A549 (cell line): ENCODE data around the gene CCSER1. TPM values are rescaled to one million over a fixed set of nuclear protein-coding genes. Genes with fewer than 3 reads are reported as not detected.

Experiments used
- ATAC-seq, 2 experiments: fragments of 200-7000 bp in 1 of 2; fragments of >200 bp in 1 of 2; cut with Nextera tagmentation in 1 of 2; cut with Tn5 transposase in 1 of 2; 3 replicates each; pipeline versions ENCODE4 v1.8.0 to v1.9.1; 2018 to 2020; ENCODE audit warnings: mild to moderate bottlenecking in 1 of 2, moderate library complexity in 1 of 2
- CTCF ChIA-PET: fragments of 300-600 bp; sonication (Branson Sonifier 250); formaldehyde crosslinking; extraction: SDS; loops from one replicate; lab custom pipeline; 2021; ENCODE audit warnings: antibody characterized with exemption, inconsistent platforms; lab: Yijun Ruan, JAX
- POLR2A ChIA-PET: fragments of 350-600 bp; formaldehyde crosslinking; extraction: SDS; loops from one replicate; lab custom pipeline; 2021; ENCODE audit warnings: antibody characterized with exemption, inconsistent platforms; lab: Yijun Ruan, JAX
- DNase-seq, 2 experiments: peaks; one replicate each; pipeline versions ENCODE4 v3.0.0 to v3.0.0-alpha.2; 2011 to 2016; ENCODE audit warnings: low read depth in 1 of 2, low spot score in 1 of 2
- FAIRE-seq: peaks from 2 replicates; lab custom pipeline; 2011; peaks lifted over from hg19 to GRCh38; lab: Jason Lieb, UNC
- H3K27ac ChIP-seq, 2 experiments: fragments of >200 bp; sonication (Bioruptor Twin); formaldehyde crosslinking; 3 replicates each; pipeline ENCODE4 v1.5.1; 2016 to 2017
- H3K4me1 ChIP-seq: fragments of >200 bp; sonication (Bioruptor Twin); formaldehyde crosslinking; 3 replicates; pipeline ENCODE4 v1.6.1; 2016
- H3K4me2 ChIP-seq: fragments of >200 bp; sonication (Bioruptor Twin); formaldehyde crosslinking; 3 replicates; pipeline ENCODE4 v1.6.1; 2016
- H3K4me3 ChIP-seq: fragments of >200 bp; sonication (Bioruptor Twin); formaldehyde crosslinking; 3 replicates; pipeline ENCODE4 v1.5.1; 2016
- H3K9me3 ChIP-seq: fragments of >200 bp; sonication (Bioruptor Twin); formaldehyde crosslinking; 3 replicates; pipeline ENCODE4 v1.6.1; 2016
- CHD2 ChIP-seq: fragments of 150-350 bp; IDR thresholded peaks from 2 replicates; pipeline ENCODE4 v1.6.1; 2014; ENCODE audit warnings: low read length; ENCODE audit not compliant: partially characterized antibody
- EHF ChIP-seq: fragments of 250-450 bp; sonication (Bioruptor Pico); IDR thresholded peaks from 2 replicates; pipeline ENCODE4 v1.5.0; 2020; ENCODE audit warnings: mild to moderate bottlenecking
- ELK1 ChIP-seq: fragments of 150-350 bp; IDR thresholded peaks from 2 replicates; pipeline ENCODE4 v1.6.1; 2014; ENCODE audit warnings: low read depth, mild to moderate bottlenecking, low read length
- EP300 ChIP-seq, 2 experiments: fragments of >200 bp; sonication (Bioruptor Twin); formaldehyde crosslinking; IDR thresholded peaks; 2 replicates in 1 of 2; 3 replicates in 1 of 2; pipeline ENCODE4 v1.6.1; 2016 to 2017
- FOSL2 ChIP-seq, 2 experiments: fragments of 450-650 bp in 1 of 2; fragments of >200 bp in 1 of 2; sonication (Bioruptor Twin) in 1 of 2; formaldehyde crosslinking; IDR thresholded peaks; 2 replicates each; pipeline versions ENCODE4 v1.5.0 to v1.6.1; 2016 to 2020; ENCODE audit warnings: mild to moderate bottlenecking in 1 of 2, moderate library complexity in 1 of 2
- HES2 ChIP-seq: fragments of >200 bp; sonication (Bioruptor Twin); formaldehyde crosslinking; IDR thresholded peaks from 2 replicates; pipeline ENCODE4 v1.6.1; 2016
- HEYL ChIP-seq: fragments of 250-450 bp; sonication (Bioruptor Pico); IDR thresholded peaks from 2 replicates; pipeline ENCODE4 v1.8.0; 2021; ENCODE audit warnings: mild to moderate bottlenecking, moderate library complexity
- HOXA7 ChIP-seq: fragments of 250-450 bp; sonication (Bioruptor Pico); IDR thresholded peaks from 2 replicates; pipeline ENCODE4 v1.5.0; 2020; ENCODE audit warnings: mild to moderate bottlenecking, moderate library complexity
- HOXB5 ChIP-seq: fragments of 250-450 bp; sonication (Bioruptor Pico); IDR thresholded peaks from 2 replicates; pipeline ENCODE4 v1.5.0; 2020; ENCODE audit warnings: mild to moderate bottlenecking, moderate library complexity
- KDM1A ChIP-seq: fragments of 200-600 bp; sonication (generic); IDR thresholded peaks from 2 replicates; pipeline ENCODE4 v1.6.1; 2016; ENCODE audit warnings: low read depth, mild to moderate bottlenecking
- MAFK ChIP-seq: fragments of 450-650 bp; IDR thresholded peaks from 2 replicates; pipeline ENCODE4 v1.6.1; 2014; ENCODE audit not compliant: partially characterized antibody
- MAZ ChIP-seq: fragments of 150-350 bp; IDR thresholded peaks from 2 replicates; pipeline ENCODE4 v1.6.1; 2014; ENCODE audit warnings: antibody characterized with exemption, low read depth, low read length, borderline replicate concordance
- MYC ChIP-seq: IDR thresholded peaks from 2 replicates; pipeline ENCODE4 v1.6.1; 2012; ENCODE audit warnings: mild to moderate bottlenecking, inconsistent platforms, low read length, improper control_type of control experiment, borderline replicate concordance
- NFE2L2 ChIP-seq: fragments of 150-350 bp; conservative IDR thresholded peaks from 2 replicates; pipeline ENCODE4 v1.6.1; 2014; ENCODE audit warnings: low read length
- NPAS2 ChIP-seq: fragments of 250-450 bp; sonication (Bioruptor Pico); IDR thresholded peaks from 2 replicates; pipeline ENCODE4 v1.8.0; 2022; ENCODE audit warnings: mild to moderate bottlenecking, moderate library complexity, borderline replicate concordance
- PHF8 ChIP-seq: fragments of 200-600 bp; sonication (generic); IDR thresholded peaks from 2 replicates; pipeline ENCODE4 v1.6.1; 2016; ENCODE audit warnings: low read depth, mild to moderate bottlenecking, antibody characterized with exemption, moderate library complexity, borderline replicate concordance
- POLR2A ChIP-seq: IDR thresholded peaks from 2 replicates; pipeline ENCODE4 v1.6.1; 2012; ENCODE audit warnings: mild to moderate bottlenecking, low read length
- POLR2AphosphoS2 ChIP-seq: conservative IDR thresholded peaks from 2 replicates; pipeline ENCODE4 v1.6.1; 2012; ENCODE audit warnings: low read length, improper control_type of control experiment, inconsistent platforms
- RCOR1 ChIP-seq: fragments of 150-350 bp; IDR thresholded peaks from 2 replicates; pipeline ENCODE4 v1.6.1; 2014; ENCODE audit warnings: antibody characterized with exemption, low read length, low read depth
- USF2 ChIP-seq: fragments of 450-650 bp; IDR thresholded peaks from 2 replicates; pipeline ENCODE4 v1.6.1; 2014; ENCODE audit warnings: antibody characterized with exemption
- ZC3H11A ChIP-seq: fragments of 450-650 bp; IDR thresholded peaks from 2 replicates; pipeline ENCODE4 v1.6.1; 2014; ENCODE audit warnings: antibody characterized with exemption, mild to moderate bottlenecking
- ZNF302 ChIP-seq: fragments of 250-450 bp; sonication (Bioruptor Pico); IDR thresholded peaks from 2 replicates; pipeline ENCODE4 v1.9.0; 2021; ENCODE audit warnings: inconsistent platforms, mild to moderate bottlenecking, moderate library complexity
- WGBS: methylation state at CpG from one replicate; pipeline ENCODE4 v1.1.6; 2017; ENCODE audit errors: missing lambda C conversion rate; 5-methylcytosine and 5-hydroxymethylcytosine counted together
- polyA plus RNA-seq, 4 experiments: library from polyadenylated mRNA; depleted of rRNA in 3 of 4; stranded (reverse); fragments of >200 nt; fragmentation: RNase III in 1 of 4; extraction: RNeasy Plus Mini Kit Qiagen cat#74134 plus additional on column Dnase treatment in 1 of 4; gene quantifications; 2 replicates in 3 of 4; 3 replicates in 1 of 4; pipeline ENCODE4 v1.2.3, GENCODE V29; 2011 to 2017

Gene CCSER1
- polyA plus RNA-seq, 2 of the 4 experiments (the other 2 are of a cell fraction) = 0.06 TPM; not detected in 1

GRCh38 chr4:90189946-90190345 lies 62.8 kb downstream of the CCSER1 start:
- 1% methylated on average over 4 of the region's 4 CpGs for WGBS
- DNase-seq (no peak), ATAC-seq (no peak), FAIRE-seq (no peak)
- H3K4me2 ChIP-seq = no peak overlapping the region
- no peak overlapping the region for H3K4me3 ChIP-seq
- H3K27ac ChIP-seq = no peak overlapping the region
- H3K4me1 ChIP-seq = no peaks in the 10 kb centered on the region
- ChIA-PET POLR2A (no interaction called here), CTCF (no interaction called here)
- no peaks in the 10 kb centered on the region for H3K9me3 ChIP-seq
- TF ChIP-seq HOXA7 (CRISPR knock-in tag) (no peak), RCOR1 (no peak), USF2 (no peak), PHF8 (no peak), HOXB5 (CRISPR knock-in tag) (no peak), NFE2L2 (no peak), FOSL2 (IDR thresholded peaks at IDR 0.05) (no peak), FOSL2 (CRISPR knock-in tag; IDR thresholded peaks at IDR 0.05) (no peak), NPAS2 (CRISPR knock-in tag) (no peak), EP300 (IDR thresholded peaks at IDR 0.05) (no peak), MAZ (no peak), HES2 (no peak), CHD2 (no peak), MYC (no peak), POLR2AphosphoS2 (no peak), HEYL (CRISPR knock-in tag) (no peak), POLR2A (no peak)

GRCh38 chr4:90190525-90190924 lies 63.3 kb downstream of the CCSER1 start:
- Histone ChIP-seq H3K4me3 (no peak overlapping the region), H3K9me3 (no peaks in the 10 kb centered on the region), H3K4me2 (no peak overlapping the region), H3K27ac (no peak overlapping the region), H3K4me1 (no peaks in the 10 kb centered on the region)
- TF ChIP-seq ZNF302 (CRISPR knock-in tag) (no peak), HOXA7 (CRISPR knock-in tag) (no peak), POLR2AphosphoS2 (no peak)
- ChIA-PET CTCF (no interaction called here), POLR2A (no interaction called here)
- ATAC-seq (no peak), FAIRE-seq (no peak), DNase-seq (no peak)
- WGBS = 0% methylated on average over 1 of the region's 1 CpG

- Histone ChIP-seq H3K27ac (no peak overlapping the region), H3K9me3 (no peaks in the 10 kb centered on the region), H3K4me2 (no peak overlapping the region), H3K4me1 (no peaks in the 10 kb centered on the region), H3K4me3 (no peak overlapping the region)
- no peak for ATAC-seq
- no peak for FAIRE-seq
- TF ChIP-seq EHF (CRISPR knock-in tag) (no peak), MAFK (peak; percentile 36), HOXA7 (CRISPR knock-in tag) (no peak), KDM1A (no peak), ELK1 (no peak), ZC3H11A (no peak)
- no peak for DNase-seq
- WGBS = 6% methylated on average over 2 of the region's 2 CpGs
- CTCF ChIA-PET = no interaction called here
- POLR2A ChIA-PET = no interaction called here
These were observed 71.1 kb downstream of the CCSER1 start for GRCh38 chr4:90198086-90198847.
